Panc1 (cell line): ENCODE results near the gene RAD9A.

Source experiments
- CTCF ChIP-seq: fragments of 450-650 bp; IDR thresholded peaks from 2 replicates; pipeline ENCODE4 v1.5.1; 2017; ENCODE audit warnings: mild to moderate bottlenecking
- POLR2AphosphoS5 ChIP-seq: IDR thresholded peaks from 2 replicates; pipeline ENCODE4 v1.6.1; 2012; ENCODE audit warnings: mild to moderate bottlenecking, low read depth, low read length, moderate library complexity

- no peak for TF ChIP-seq POLR2AphosphoS5
- no peak for TF ChIP-seq CTCF
Measured at GRCh38 chr11:67374571-67375281, 17.1 kb upstream of the RAD9A start.
